Adrenal gland (tissue), 12 donors: ENCODE measurements around the gene ST3GAL4. TPM values are rescaled to one million over a fixed set of nuclear protein-coding genes. Genes with fewer than 3 reads are reported as not detected.
"Not testable (repeated sequence)": the region's sequence is repeated elsewhere in the genome, so short reads cannot be mapped to it uniquely, and the experiment has no call there.

Experiments
- DNase-seq, 7 donors: peaks; one replicate each; pipeline ENCODE4 v3.0.0-alpha.2; 2019 to 2020
- H3K27ac ChIP-seq, 5 donors: fragments of 200-600 bp; sonication (generic) in 4 of 5; 1 replicate in 3 of 5; 2 replicates in 2 of 5; pipeline versions ENCODE4 v1.5.1 to v1.8.0; 2016 to 2020; ENCODE audit warnings: mild to moderate bottlenecking in 1 of 5
- H3K27me3 ChIP-seq: fragments of 200-600 bp; 2 replicates; pipeline ENCODE4 v1.8.0; 2021
- H3K36me3 ChIP-seq, 2 donors: fragments of 200-600 bp; replicated peaks in 1 of 2; 1 replicate in 1 of 2; 2 replicates in 1 of 2; pipeline versions ENCODE4 v1.5.1 to v1.8.0; 2018 to 2022
- H3K4me1 ChIP-seq, 2 donors: fragments of 200-600 bp; replicated peaks in 1 of 2; 1 replicate in 1 of 2; 2 replicates in 1 of 2; pipeline versions ENCODE4 v1.5.1 to v1.8.0; 2018 to 2021
- H3K4me3 ChIP-seq, 4 donors: fragments of 200-600 bp; sonication (generic) in 3 of 4; one replicate each; pipeline ENCODE4 v1.5.1; 2016 to 2018
- H3K9me3 ChIP-seq, 3 donors: fragments of 200-600 bp; sonication (generic) in 1 of 3; replicated peaks in 1 of 3; 1 replicate in 2 of 3; 2 replicates in 1 of 3; pipeline versions ENCODE4 v1.5.1 to v1.8.0; 2016 to 2021
- POLR2A ChIP-seq, 2 donors: fragments of 450-650 bp; IDR thresholded peaks; one replicate each; pipeline ENCODE4 v1.6.1; 2017; ENCODE audit warnings: antibody characterized with exemption in 2 of 2, mild to moderate bottlenecking in 2 of 2, moderate library complexity in 1 of 2
- WGBS, 4 donors: extraction: QIAGEN DNeasy Blood & Tissue Kit in 2 of 4; methylation state at CpG; one replicate each; pipeline versions ENCODE4 v1.1.5 to v1.1.7; 2013 to 2017; 5-methylcytosine and 5-hydroxymethylcytosine counted together
- intact Hi-C, 2 donors: fragments of 100-400 bp; cut with DNase I; formaldehyde crosslinking; loops; one replicate each; pipeline versions ENCODE4 v1.14.1 to v1.15.0; 2022 to 2023
- polyA plus RNA-seq, 3 donors: library from polyadenylated mRNA; stranded (reverse); fragments of 200-250 nt in 2 of 3; fragments of 350-450 nt in 1 of 3; fragmentation: Illumina TruSeq in 1 of 3; extraction: RNeasy Lipid Tissue Mini Kit (QIAGEN cat#74804) in 1 of 3; gene quantifications; one replicate each; pipeline ENCODE4 v1.2.3, GENCODE V29; 2013 to 2014
- total RNA-seq, 9 donors: library from RNA; depleted of rRNA in 4 of 9; stranded (reverse); fragments of >200 nt in 4 of 9; fragments of 120-200 nt in 1 of 9; fragmentation: NEBNext Ultra II Directional in 1 of 9; extraction: Animal tissue kit (Norgen Biotek cat#: 25700) in 1 of 9; gene quantifications; one replicate each; pipeline versions ENCODE4 v1.1.0 to v1.2.4, GENCODE V29; 2013 to 2023
- TF ChIP-seq, protein P1 (sequence below), 6 experiments: fragments of 450-650 bp in 4 of 6; fragments of 200-600 bp in 2 of 6; sonication (generic) in 1 of 6; IDR thresholded peaks; 1 replicate in 5 of 6; 2 replicates in 1 of 6; pipeline versions ENCODE4 v1.5.1 to v1.8.0; 2016 to 2021; ENCODE audit warnings: antibody characterized with exemption in 6 of 6, mild to moderate bottlenecking in 2 of 6, moderate library complexity in 1 of 6
- donor health status: healthy with polysubstance abuse.
- donor health status: Bipolar disorder and iron deficiency.
- donor health status: DM: yes; HTN: yes; CAD: no.
- donor health status: DM: no; HTN: no; CAD: no.
- donor health status: DM: no; HTN: no; CAD: no.
- donor health status: DM: yes; HTN: yes; CAD: no.

ST3GAL4 gene
- total and polyA plus RNA-seq, 12 donors: 119 to 359 (median 163) TPM

DNA sequence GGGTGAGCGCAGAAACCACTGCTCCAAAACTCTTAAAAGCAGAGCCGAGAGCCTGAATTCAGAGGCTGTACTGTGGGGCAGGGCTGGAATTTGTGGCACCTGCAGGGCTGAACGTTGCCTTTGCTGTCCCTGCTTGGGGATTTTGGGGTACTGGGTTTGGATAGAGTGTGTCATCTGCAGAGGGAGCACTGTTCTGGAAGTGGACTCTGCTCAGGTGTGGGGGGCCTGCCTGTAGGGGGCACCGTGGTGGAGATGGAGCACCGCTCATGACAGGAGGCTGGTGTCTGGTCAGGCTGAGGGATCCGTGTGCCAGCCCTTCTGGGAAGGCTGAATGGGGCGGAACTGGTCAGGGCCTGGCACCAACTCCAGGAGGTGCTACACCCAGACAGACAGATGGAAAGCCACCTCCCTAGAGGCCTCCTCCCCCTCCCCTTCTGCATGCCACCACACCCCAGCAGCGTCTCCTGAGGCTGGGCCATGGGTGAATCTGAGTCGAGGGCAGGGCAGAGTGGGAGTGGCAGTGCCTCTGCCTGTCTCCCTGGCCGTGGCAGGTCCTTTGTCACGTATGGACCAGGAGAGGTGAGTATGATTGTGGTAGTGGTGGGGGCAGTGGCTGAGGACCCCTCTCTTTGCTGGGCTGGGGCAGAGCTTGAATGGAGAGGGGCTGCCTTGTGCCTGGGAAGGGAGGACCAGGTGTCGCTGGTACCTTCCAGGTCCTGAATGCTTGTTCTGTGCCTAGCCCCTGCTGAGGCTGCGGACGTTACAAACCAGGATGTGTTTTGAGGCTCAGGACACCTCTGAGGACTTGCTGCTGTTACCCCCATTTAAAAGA, 11.6 kb downstream of the ST3GAL4 start:
- H3K36me3 ChIP-seq, H3K27me3 ChIP-seq, H3K9me3 ChIP-seq, intact Hi-C loops, H3K4me3 ChIP-seq: not testable (repeated sequence)
- TF ChIP-seq, protein P1, sequence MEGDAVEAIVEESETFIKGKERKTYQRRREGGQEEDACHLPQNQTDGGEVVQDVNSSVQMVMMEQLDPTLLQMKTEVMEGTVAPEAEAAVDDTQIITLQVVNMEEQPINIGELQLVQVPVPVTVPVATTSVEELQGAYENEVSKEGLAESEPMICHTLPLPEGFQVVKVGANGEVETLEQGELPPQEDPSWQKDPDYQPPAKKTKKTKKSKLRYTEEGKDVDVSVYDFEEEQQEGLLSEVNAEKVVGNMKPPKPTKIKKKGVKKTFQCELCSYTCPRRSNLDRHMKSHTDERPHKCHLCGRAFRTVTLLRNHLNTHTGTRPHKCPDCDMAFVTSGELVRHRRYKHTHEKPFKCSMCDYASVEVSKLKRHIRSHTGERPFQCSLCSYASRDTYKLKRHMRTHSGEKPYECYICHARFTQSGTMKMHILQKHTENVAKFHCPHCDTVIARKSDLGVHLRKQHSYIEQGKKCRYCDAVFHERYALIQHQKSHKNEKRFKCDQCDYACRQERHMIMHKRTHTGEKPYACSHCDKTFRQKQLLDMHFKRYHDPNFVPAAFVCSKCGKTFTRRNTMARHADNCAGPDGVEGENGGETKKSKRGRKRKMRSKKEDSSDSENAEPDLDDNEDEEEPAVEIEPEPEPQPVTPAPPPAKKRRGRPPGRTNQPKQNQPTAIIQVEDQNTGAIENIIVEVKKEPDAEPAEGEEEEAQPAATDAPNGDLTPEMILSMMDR (IDR thresholded peaks at IDR 0.05): peak in 1 of 6 experiments; percentile 5
- 69 to 89% (median 71%) methylated on average over 5 to 14 of the region's 14 CpGs for WGBS, 4 donors
- DNase-seq: peak in 5 of 7 donors; percentile 44 to 74 (median 60)
- H3K27ac ChIP-seq: peak overlapping the region; percentile 1 to 78 (median 60)
- H3K4me1 ChIP-seq: peaks cover 26 to 51% of the 10 kb centered on the region in 2 donors

DNA sequence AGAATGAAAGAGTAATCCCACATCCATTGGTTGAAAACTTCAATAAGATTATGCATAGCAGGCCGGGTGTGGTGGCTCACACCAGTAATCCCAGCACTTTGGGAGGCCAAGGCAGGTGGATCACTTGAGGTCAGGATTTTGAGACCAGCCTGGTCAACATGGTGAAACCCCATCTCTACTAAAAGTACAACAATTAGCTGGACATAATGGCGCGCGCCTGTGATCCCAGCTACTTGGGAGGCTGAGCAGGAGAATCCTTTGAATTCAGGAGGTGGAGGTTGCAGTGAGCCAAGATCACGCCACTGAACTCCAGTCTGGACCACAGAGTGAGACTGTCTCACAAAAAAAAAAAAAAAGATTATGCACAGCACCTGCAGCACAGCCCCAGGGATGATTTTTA, 12.3 kb downstream of the ST3GAL4 start:
- peaks cover 22 to 51% of the 10 kb centered on the region in 2 donors for H3K4me1 ChIP-seq
- H3K36me3 ChIP-seq, H3K27me3 ChIP-seq, intact Hi-C loops, H3K4me3 ChIP-seq, H3K9me3 ChIP-seq: not testable (repeated sequence)
- H3K27ac ChIP-seq: peak overlapping the region in 3 of 5 donors; percentile 49 to 78 (median 77)
- peak in 1 of 7 donors; percentile 5 for DNase-seq
- 92 to 98% (median 96%) methylated on average over 5 of the region's 5 CpGs for WGBS, 4 donors

DNA sequence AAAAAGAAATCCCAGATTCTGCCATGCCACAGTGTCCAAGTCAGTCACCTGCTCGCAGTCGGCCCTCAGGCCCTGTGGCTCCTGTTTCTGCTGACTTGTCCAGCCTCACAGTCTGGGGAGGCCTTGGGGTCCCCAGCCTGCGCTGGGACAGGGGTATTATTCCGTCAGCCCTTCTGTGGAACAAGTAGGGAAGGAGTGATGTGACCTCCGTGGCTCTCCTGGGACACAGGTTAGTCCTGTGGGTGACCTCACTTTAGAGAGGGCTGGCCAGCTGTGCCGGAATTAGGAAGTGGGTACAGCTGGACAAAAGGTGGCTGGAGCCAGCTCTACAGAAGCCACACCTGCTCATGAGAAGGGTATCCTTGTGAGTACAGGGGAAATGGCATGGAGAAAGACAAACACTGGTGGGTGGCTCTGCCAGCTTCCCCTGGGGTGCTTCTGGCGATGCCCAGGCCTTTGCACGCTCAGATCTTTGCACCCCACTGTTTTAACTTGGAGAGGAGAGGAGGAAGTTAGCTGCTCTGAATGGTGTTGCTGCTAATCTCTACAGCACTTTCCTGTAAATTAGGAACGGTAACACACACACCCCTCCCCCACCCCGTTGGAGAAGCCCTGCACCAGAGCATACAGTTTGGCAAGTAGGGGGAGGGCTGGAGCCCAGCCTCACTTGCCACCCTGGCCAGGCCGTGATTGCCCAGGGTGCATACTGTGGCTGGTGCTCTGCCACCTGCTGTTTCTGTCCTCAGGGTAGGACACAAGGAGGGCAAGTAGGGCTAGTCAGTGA, 13.0 kb downstream of the ST3GAL4 start:
- H3K9me3 ChIP-seq, H3K4me3 ChIP-seq, intact Hi-C loops, H3K36me3 ChIP-seq, H3K27me3 ChIP-seq: not testable (repeated sequence)
- Histone ChIP-seq H3K27ac (peak overlapping the region in 3 of 5 donors; percentile 9 to 78 (median 52)), H3K4me1 (peaks cover 24 to 51% of the 10 kb centered on the region in 2 donors)
- DNase-seq: peak in 1 of 7 donors; percentile 17
- 63 to 73% (median 66%) methylated on average over 5 to 11 of the region's 11 CpGs for WGBS, 4 donors

DNA sequence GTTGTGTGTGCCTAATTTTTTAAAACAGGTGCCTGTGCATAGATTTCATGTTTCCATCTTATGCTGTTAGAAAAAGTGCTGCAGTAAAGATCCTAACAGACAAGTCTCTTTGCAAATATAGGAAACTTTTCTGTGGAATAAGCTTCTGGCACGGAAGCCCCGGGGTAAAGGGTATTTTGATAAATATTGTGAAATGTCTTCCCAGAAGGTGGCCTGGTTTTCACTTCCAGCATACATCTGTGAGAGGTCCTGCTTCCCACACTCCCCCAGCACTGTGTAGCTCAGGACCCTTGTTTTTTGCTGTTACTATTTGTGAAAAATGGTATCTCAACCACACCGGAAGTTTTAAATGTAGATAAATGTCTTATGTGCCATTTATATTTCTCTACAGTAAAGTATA, 14.5 kb downstream of the ST3GAL4 start:
- H3K9me3 ChIP-seq: no peaks in the 10 kb centered on the region
- H3K4me1 ChIP-seq: peaks cover 29 to 55% of the 10 kb centered on the region in 2 donors
- peak in 1 of 7 donors; percentile 8 for DNase-seq
- 38 to 57% (median 46%) methylated on average over 3 of the region's 3 CpGs for WGBS, 4 donors
- H3K27ac ChIP-seq: peak overlapping the region in 1 of 5 donors; percentile 78
- no peak for TF ChIP-seq POLR2A (IDR thresholded peaks at IDR 0.05)
- TF ChIP-seq, protein P1 (IDR thresholded peaks at IDR 0.05): no peak
- intact Hi-C loops: no loop called here
- H3K4me3 ChIP-seq: no peak overlapping the region
- no peaks in the 10 kb centered on the region for H3K27me3 ChIP-seq
- H3K36me3 ChIP-seq: no peaks in the 10 kb centered on the region

DNA sequence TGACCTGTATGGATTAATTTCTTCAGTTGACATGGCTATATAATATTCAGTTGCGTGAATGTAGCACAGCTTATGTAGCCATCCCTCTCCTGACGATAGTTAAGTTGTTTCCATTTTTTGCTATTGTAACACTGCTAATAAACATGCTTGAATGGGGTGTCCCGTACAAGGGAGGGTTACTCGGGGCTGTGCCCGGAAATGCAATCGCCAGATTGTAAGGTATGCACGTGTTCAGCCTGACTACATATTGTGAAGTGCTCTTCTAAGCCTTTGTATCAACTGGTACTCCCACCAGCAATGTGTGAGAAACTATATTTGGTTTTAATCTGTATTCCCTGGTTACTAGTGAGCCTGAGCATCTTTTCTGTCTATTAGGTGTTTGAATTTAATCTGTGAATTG, 16.1 kb downstream of the ST3GAL4 start:
- Histone ChIP-seq H3K4me1 (peaks cover 17 to 57% of the 10 kb centered on the region in 2 donors), H3K27ac (peak overlapping the region in 2 of 5 donors; percentile 26 to 43), H3K4me3 (no peak overlapping the region), H3K36me3 (no peaks in the 10 kb centered on the region), H3K9me3 (no peaks in the 10 kb centered on the region), H3K27me3 (no peaks in the 10 kb centered on the region)
- intact Hi-C loops: no loop called here
- 91 to 95% (median 93%) methylated on average over 7 of the region's 7 CpGs for WGBS, 4 donors
- no peak for TF ChIP-seq POLR2A (IDR thresholded peaks at IDR 0.05)
- TF ChIP-seq, protein P1 (IDR thresholded peaks at IDR 0.05): no peak
- DNase-seq: peak in 1 of 7 donors; percentile 3
